ENCODE data around the gene ARHGAP22.

GRCh38 chr10:48419714-48420113, 185.2 kb downstream of the ARHGAP22 start:
- no peak for TF ChIP-seq CTCF (IDR thresholded peaks at IDR 0.05)
- TF ChIP-seq POLR2A (IDR thresholded peaks at IDR 0.05) = no peak

Measured in upper lobe of left lung (tissue), 4 donors.